Measurements from ENCODE around the gene CBY1. TPM values are rescaled to one million over a fixed set of nuclear protein-coding genes. Genes with fewer than 3 reads are reported as not detected.

The CBY1 gene
- total RNA-seq, 1 donor from 2014 or later, result 30.8 TPM

DNA sequence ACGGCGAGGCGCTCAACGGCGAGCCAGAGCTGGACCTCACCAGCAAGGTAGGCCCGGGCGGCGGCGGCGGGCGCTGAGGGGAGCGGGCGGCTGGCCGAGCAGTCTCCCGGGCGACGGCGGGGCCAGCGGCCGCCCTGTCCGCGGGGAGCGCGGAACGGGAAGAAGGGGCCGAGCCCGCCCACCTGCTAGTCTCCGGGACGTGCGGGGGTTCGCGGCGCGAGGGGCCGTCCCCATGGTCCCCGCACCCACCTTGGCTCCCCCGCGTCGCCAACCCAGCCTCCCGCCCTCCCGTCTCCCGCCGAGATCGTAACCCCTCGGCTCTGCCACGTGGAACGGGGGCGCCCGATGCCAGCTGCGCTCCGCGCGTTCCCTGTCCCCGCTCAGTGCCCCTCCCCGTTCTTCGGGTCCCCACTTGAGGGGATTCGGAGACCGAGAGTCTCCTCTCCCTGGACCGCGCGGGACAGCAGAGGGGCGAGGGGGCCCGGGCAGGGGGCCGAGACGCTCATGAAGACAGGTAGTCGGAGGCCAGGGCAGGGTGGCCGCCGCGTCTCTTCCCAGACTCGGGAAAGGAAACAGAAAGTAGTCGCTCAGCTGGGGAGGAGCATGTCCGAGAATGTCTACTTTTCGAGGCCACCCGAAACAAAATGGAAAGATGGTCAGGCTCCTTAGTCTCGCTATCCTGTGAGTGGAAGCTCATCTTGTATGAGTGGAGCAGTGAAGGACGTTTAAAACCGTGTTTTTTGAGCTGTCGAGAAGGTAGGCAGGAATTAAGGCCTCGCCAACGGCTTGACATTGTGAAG lies 49.9 kb downstream of the CBY1 start:
- DNase-seq (peak; percentile 71), ATAC-seq (peak; percentile 6 to 30)
- Histone ChIP-seq H3K27me3 (ENCODE audit: low read depth) (no peaks in the 10 kb centered on the region), H3K9me3 (no peaks in the 10 kb centered on the region), H3K36me3 (peaks cover 24% of the 10 kb centered on the region), H3K4me3 (peak overlapping the region; percentile 95), H3K4me1 (peaks cover 47% of the 10 kb centered on the region), H3K27ac (peak overlapping the region; percentile 97)
- intact Hi-C loops (cut with DNase I), result no loop called here
- TF ChIP-seq, protein P1, sequence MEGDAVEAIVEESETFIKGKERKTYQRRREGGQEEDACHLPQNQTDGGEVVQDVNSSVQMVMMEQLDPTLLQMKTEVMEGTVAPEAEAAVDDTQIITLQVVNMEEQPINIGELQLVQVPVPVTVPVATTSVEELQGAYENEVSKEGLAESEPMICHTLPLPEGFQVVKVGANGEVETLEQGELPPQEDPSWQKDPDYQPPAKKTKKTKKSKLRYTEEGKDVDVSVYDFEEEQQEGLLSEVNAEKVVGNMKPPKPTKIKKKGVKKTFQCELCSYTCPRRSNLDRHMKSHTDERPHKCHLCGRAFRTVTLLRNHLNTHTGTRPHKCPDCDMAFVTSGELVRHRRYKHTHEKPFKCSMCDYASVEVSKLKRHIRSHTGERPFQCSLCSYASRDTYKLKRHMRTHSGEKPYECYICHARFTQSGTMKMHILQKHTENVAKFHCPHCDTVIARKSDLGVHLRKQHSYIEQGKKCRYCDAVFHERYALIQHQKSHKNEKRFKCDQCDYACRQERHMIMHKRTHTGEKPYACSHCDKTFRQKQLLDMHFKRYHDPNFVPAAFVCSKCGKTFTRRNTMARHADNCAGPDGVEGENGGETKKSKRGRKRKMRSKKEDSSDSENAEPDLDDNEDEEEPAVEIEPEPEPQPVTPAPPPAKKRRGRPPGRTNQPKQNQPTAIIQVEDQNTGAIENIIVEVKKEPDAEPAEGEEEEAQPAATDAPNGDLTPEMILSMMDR (IDR thresholded peaks at IDR 0.05), result no peak

DNA sequence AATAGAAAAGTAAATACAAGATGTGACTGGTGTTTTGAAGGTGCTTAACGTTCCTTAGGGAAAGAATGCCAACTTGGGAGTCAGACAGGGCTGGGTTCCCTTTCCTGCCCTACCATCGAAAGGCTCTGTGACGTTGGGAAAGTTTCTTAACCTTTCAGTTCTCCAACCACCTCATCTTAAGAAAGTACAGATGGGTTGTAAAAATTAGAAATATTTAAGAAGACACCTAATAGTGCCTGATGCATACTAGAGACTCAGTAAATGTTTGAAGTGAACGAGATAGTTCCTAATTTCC lies 50.4 kb downstream of the CBY1 start:
- H3K4me1 ChIP-seq, result peaks cover 42% of the 10 kb centered on the region
- peak; percentile 0 to 16 for ATAC-seq
- no peak for DNase-seq
- peak overlapping the region; percentile 97 for H3K27ac ChIP-seq
- no peaks in the 10 kb centered on the region for H3K9me3 ChIP-seq
- TF ChIP-seq, protein P1 (IDR thresholded peaks at IDR 0.05), result no peak
- H3K36me3 ChIP-seq, result peaks cover 24% of the 10 kb centered on the region
- no peaks in the 10 kb centered on the region for H3K27me3 ChIP-seq (ENCODE audit: low read depth)
- intact Hi-C loops (cut with DNase I), result no loop called here
- peak overlapping the region; percentile 95 for H3K4me3 ChIP-seq

DNA sequence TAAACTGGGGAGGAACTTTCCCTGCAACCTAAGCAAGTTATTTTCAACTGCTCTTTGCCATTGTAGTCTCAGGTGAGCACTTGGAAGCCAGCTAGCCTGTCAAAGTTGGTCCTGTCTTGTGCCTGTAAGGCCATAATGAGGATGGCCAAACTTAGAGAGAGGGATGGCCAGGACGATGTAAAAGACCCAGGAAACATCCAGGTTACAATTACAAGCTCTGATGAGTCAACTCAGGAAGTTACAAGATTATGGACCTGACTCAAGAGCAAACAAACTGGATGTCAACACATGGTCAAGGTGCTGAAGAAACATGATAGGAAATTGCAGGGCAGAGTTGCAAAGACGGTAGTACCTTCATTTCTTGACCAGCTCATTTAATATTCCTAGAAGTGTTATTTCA lies 50.9 kb downstream of the CBY1 start:
- Histone ChIP-seq H3K4me3 (peak overlapping the region; percentile 95), H3K27me3 (ENCODE audit: low read depth) (no peaks in the 10 kb centered on the region), H3K9me3 (no peaks in the 10 kb centered on the region), H3K36me3 (peaks cover 24% of the 10 kb centered on the region), H3K27ac (peak overlapping the region; percentile 97), H3K4me1 (peaks cover 43% of the 10 kb centered on the region)
- TF ChIP-seq, protein P1 (IDR thresholded peaks at IDR 0.05), result no peak
- DNase-seq, result no peak
- ATAC-seq, result no peak
- intact Hi-C loops (cut with DNase I), result no loop called here

GRCh38 chr22:38707984-38708383 lies 51.5 kb downstream of the CBY1 start:
- H3K4me1 ChIP-seq, result peaks cover 49% of the 10 kb centered on the region
- no peak overlapping the region for H3K27ac ChIP-seq
- no peak for DNase-seq
- H3K9me3 ChIP-seq, result no peaks in the 10 kb centered on the region
- H3K36me3 ChIP-seq, result peaks cover 24% of the 10 kb centered on the region
- H3K27me3 ChIP-seq (ENCODE audit: low read depth), result no peaks in the 10 kb centered on the region
- TF ChIP-seq, protein P1 (IDR thresholded peaks at IDR 0.05), result no peak
- intact Hi-C loops (cut with DNase I), result no loop called here
- no peak for ATAC-seq
- H3K4me3 ChIP-seq, result peak overlapping the region; percentile 95

- no peaks in the 10 kb centered on the region for H3K27me3 ChIP-seq (ENCODE audit: low read depth)
- H3K4me3 ChIP-seq, result no peak overlapping the region
- H3K36me3 ChIP-seq, result peaks cover 24% of the 10 kb centered on the region
- H3K27ac ChIP-seq, result no peak overlapping the region
- ATAC-seq, result no peak
- TF ChIP-seq, protein P1 (IDR thresholded peaks at IDR 0.05), result no peak
- H3K9me3 ChIP-seq, result no peaks in the 10 kb centered on the region
- no peak for DNase-seq
- intact Hi-C loops (cut with DNase I), result no loop called here
- H3K4me1 ChIP-seq, result peaks cover 63% of the 10 kb centered on the region
Observed at GRCh38 chr22:38709306-38709705, 52.9 kb downstream of the CBY1 start.

Data from lower lobe of right lung (tissue), 2 donors.